ENCODE results near the gene DGCR8.

- TF ChIP-seq CTCF (IDR thresholded peaks at IDR 0.05 in 8 of 11, conservative IDR thresholded peaks at IDR 0.05 in 3 of 11) (no peak), POLR2A (IDR thresholded peaks at IDR 0.05) (no peak)
Observed at GRCh38 chr22:20093418-20094196, 13.6 kb downstream of the DGCR8 start.

Measured in spleen (tissue), 7 donors.